Ammon's horn (tissue), 1 donor: Measurements from ENCODE around the gene STX16.

Experiments
- DNase-seq: peaks from one replicate; pipeline ENCODE4 v3.0.0-alpha.2; 2016; ENCODE audit warnings: low spot score

The STX16 gene

DNA sequence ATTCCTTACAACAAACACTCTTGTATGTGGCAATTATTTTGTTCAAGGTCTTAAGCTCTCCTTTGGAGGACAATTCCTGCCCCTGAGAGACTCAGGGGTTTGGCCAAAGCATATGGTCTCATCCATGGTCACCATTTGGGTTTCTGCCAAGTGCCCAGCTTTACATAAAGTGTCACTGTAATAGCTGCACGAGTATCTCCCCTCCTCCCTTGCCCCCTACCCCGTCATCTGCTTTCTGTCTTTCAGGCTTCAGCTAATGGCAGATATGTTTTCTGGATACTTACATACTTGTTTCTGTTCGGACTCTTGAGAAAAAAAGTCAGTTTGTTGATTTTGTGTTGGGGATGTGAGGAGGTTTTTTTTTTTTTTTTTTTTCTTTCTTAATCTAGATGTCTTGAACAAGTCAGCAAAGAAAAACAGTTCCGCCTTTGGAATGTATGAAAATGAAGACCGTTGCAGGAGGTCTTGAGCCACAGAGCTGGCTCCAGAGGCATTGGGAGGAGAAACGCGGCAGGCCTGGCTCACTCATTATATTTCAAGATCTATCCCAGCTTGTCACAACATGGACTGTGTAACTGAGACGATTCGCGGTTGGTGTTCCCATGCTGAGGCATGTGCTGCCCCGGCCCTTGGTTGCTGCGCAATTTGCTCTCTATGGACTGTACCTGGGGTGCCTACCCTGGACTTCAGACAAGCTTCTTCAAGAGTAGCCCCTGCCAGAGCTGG, 32.6 kb upstream of the STX16 start:
- DNase-seq, result no peak

- no peak for DNase-seq
These were observed 31.8 kb upstream of the STX16 start for GRCh38 chr20:58619077-58619863.

DNA sequence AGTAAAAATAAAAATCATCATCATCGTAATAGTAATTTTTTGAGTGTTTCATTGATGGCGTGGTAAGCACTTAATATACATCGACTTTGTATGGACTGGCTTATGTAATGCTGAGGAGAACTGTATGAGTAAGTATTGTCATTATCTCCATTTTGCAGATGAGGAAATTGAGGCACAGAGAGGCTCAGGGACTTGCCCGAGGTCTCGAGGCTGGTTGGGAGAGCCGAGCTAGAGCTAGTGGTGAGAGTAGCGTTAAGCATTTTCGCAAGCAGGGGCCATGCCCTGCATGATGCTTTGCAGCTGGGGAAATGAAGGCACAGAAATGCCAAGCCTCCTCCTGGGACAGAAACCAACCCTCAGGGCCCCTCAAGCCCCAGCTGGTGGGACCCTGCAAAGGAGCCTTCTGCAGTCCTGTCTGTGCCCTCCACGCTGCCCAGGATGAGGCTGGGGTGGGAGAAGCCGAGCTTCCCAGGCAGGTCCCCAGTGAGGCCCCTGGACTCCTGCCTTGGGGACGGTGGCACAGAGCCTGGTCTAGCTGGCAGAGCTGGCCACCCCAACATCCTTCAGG, 31.1 kb upstream of the STX16 start:
- DNase-seq, result no peak

GRCh38 chr20:58621906-58622548, 29.1 kb upstream of the STX16 start:
- DNase-seq, result no peak

DNA sequence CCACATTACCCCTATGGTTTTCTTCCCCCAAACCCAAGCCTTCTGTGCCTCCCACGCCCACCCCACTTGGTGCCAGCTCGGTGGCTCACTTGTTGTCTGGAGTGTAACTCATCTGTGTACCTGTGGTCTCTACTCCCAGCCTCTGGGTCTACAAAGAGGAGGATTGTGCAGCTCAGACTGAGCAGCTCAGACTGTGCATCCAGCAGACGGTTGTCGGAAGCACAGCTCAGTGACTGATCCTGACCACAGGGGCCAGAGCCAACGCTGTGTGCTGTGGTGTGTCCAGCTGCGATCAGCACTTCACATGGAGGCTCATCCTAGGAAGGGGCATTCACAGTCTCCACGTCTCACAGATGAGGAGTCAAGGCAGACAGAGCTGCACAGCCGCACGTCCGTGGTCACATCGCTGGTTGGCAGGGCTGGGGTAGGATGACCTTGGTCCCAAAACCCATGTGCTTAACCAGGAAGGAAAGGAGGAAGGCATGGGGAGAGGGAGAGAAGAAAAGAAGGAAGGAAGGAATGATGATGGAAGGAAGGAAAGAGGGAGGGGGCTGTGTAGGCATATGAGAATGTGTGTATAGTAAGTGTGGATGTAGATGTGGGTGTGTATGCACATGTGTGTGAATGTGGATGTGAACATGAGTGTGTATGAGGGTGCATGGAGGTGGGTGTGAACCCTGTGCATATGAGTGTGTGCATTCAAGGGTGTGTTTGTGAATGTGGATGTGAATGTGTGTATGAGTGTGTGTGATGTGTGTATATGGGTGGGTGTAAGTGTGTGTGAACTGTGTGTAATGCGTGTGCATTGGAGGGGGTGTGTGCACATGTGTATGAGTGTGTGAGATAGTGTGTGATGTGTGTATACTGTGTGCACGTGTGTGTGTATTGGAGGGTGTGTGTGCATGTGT, 28.2 kb upstream of the STX16 start:
- DNase-seq, result no peak

DNA sequence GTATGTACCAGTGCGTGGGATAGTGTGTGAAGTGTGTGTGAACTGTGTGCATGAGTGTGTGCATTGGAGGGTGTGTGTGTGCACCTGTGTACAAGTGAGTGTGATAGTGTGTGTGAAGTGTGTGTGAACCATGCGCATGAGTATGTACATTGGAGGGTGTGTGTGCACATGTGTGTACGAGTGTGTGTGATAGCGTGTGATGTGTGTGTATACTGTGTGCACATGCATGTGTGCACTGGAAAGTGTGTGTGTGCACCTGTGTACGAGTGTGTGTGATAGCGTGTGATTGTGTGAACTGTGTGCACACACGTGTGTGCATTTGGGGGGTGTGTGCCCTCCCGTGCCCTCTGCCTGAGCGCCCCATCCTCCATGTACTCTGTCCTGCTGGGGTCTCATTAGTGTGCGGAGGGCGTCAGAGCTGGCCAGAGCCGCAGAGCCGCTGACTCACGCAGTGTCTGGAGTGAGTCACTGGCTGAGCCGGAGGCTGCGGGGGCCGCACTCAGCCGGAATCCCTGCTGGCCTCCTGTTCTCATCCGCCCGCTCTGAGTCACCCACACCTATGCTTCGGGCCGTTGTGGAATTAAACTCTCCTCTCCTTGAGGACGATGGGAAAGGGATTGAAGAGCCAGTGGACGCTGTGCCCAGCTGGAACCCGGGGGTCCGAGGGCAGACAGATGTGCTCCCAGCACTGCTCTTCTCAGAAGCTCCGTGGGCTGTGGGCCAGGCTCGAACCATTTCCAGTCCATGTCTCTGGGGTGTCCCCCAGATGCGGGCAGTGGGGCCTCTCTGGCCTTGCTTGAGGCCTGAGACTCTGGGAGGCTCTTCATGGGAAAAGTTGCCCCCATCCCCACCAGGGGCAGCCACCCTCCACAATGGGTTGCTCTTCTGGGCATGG, 27.3 kb upstream of the STX16 start:
- DNase-seq, result peak; percentile 56

GRCh38 chr20:58624687-58625086, 26.4 kb upstream of the STX16 start:
- DNase-seq, result no peak

- no peak for DNase-seq
These were observed 25.5 kb upstream of the STX16 start for GRCh38 chr20:58625585-58625984.

DNA sequence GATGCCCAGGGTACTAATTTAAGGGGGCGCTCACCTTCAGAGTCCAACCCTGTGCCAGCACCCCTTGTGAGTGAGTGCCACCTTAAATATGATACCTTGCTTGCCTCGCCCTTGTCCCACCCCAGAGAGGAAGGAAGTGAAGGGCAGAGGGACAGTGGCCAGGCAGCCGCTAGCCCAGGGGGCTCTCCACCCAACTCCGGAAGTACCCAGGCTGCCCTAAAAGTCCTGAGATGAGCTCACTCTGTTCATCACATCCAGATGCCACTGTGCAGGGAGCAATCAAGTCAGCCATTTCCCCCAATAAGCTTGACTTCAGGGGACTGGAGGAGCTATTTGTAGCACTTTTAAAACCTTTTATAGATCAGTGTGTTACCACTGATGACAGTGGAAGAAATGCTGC, 25.0 kb upstream of the STX16 start:
- DNase-seq, result no peak

DNA sequence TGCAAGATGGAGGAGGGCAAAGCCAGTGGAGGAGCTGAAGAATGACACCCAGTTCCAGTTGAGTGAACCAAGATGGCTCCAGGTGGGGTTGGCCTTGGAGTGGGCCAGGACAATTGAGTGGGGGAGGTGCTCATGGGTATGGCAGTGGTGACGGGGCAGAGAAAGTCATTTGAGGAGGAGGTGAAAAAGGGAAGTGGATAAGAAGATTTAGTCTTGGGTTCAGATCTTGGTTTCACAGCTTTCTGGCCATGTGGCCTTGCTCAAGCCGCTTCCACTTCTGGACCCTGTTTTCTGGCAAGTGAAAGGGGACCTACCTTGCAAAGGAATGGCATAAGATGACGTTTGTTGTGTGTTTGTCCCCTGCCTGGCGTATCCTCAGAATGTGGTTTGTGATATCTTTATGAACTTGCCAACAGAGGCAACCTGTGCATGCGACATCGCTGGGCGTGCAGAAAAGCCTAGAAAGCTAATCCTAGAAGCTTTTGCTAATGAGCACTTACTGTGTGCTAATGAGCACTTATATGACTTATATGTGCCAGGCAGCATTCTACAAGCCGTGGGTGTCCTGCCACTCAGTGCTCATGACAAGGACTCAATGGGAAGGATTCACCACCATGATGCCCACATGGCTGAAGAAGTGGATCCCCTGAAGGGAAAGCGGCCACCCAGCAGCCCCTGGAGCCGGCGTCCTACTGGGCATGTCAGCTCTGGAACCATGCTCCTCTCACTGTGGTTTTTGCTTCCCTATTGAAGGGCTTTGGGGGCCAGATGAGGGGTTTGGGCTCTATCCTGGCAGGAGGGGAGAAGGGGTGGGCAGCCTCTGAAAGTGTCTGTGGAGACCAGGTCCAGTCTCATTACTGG, 23.6 kb upstream of the STX16 start:
- DNase-seq, result no peak

- no peak for DNase-seq
These were observed 22.4 kb upstream of the STX16 start for GRCh38 chr20:58628491-58629214.

DNA sequence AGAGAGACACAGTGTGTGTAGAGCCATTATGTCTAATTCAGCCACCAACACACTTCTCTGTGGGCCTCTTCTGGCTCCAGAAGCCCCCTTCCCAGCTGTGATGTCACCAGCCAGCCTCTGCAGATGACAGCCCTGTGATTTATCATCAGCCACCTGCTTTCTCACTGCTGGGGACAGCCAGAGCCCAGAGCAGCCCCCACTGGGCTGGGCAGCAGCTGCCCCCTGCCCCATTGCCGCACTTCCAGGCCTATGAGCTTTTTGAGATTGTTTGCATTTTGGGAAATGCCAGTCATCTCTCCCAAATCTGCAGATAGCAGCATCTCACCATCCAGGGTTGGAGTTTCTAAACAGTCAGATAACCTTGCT, 21.9 kb upstream of the STX16 start:
- no peak for DNase-seq

DNA sequence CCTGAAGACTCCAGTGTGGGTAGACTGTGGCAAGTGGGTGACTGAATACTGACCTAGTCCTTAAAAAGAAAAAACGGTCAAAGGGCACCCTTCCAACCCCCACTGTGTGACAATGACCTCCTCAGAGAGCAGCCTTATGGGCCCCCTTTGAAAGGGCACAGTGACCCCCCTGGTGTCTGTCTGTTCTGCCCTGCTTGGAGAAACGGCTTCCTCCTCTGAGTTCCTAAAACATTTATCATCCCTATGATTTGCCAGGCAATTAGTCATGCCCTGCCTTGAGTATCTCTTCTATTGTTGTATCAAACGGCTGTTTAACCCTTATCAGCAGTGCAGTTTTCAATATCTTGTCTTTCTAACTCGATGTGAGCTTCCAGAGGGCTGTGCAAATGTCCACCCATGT, 21.0 kb upstream of the STX16 start:
- no peak for DNase-seq

DNA sequence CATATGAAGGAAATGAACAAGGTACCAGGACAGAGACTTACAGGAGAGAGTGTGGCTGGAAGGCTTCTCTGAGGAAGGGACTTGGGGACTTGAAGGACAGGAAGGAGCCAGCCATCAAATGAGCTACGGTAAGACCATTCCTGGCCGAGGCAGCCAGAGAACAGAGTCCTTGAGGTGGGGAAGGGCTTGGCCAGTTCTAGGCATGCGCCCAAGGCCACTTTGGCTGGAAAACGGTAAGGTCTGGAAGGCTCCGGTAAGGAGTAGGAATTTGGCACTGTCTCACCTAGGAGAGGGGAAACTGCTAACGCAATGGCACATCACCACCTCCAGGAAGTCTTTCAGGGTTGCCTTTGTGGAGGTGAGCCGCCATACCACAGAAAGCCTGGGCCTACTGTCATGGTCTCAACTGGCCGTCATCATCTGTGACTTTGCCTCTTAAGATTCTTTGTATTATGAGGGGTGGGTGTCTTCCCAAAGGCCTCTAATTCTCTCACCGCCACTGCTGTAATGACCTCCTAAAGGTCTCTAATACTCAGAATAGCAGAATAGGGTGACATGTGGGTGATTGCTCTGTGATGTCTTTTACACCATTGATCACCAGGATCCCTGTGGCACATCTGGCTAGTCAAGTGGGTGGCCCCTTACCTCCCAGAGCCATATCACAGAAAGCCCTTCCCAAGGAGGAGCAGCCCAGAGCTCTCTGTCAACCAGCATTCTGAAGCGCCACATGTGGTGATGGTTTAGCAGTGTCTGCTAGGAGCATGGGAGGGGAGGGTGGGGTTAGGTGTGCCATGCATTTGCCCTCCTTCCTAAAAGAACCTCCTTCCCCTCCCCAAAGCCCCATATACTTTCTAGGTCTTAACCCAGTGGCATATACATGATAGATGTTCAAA, 17.7 kb upstream of the STX16 start:
- no peak for DNase-seq

GRCh38 chr20:58634059-58634458, 17.0 kb upstream of the STX16 start:
- DNase-seq, result no peak

DNA sequence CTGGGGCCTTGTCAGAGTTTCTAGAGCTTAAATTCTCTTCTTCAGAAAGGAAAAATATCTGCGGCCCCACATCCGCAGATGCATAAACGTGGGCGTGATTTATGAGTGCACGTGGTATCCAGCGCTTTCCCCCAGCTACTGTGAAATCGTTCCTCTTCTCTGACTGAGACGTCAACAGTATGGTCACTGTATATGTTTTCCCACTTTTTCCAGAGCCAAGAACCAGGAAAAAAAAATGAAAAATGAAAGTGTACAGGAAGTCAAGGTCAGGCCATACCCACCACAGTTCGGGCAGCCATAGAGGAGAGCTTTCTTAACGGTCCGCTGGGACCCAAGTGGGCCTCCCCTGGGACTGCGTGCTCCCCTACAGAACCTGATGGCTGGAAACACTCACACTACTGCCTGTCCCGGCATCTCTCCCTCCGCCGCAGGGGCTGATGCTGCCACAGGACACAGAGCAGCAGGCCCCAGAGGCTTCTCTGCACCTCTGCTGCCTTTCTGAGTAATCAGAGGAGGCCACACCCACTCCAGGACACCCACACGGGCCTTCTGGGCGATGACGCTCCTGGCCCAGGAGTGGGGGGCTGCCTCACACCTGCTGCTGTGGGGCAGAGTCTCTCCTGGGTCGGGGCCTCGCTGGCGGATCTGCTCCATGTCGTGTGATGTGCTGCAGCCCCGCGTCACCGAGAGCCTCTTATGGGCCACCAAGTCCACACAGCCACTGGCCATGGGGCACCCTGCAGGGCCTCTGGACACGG, 16.4 kb upstream of the STX16 start:
- no peak for DNase-seq

DNA sequence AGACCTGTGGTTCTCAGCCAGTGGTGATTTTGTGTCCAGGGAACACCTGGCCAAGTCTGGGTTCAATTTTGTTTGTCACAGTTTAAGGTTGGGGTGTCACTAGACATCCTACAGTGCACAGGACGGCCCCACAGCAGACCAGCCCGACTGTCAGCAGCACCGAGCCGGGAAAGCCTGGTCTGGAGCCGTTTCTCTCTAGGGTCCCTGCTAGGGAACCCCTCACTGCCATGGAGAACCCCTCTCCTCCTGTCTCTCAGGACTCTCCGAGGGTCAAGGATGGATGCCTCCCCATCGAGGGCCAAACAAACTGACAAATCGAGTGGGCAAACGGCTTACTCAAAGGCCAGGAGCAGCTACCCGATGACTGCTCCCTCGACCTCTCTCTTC, 15.8 kb upstream of the STX16 start:
- no peak for DNase-seq
